Mononuclear cell (primary cell): Measurements from ENCODE around the gene ADAMTS20. TPM values are rescaled to one million over a fixed set of nuclear protein-coding genes. Genes with fewer than 3 reads are reported as not detected.

ENCODE experiments used
- H3K27me3 ChIP-seq: 2 replicates; pipeline ENCODE4 v1.6.0; 2011; ENCODE audit warnings: low read length, control low read depth; ENCODE audit not compliant: insufficient read depth
- H3K4me1 ChIP-seq: 2 replicates; pipeline ENCODE4 v1.5.1; 2011; ENCODE audit warnings: mild to moderate bottlenecking, low read length, control low read depth; ENCODE audit not compliant: insufficient read depth
- H3K4me3 ChIP-seq: 2 replicates; pipeline ENCODE4 v1.5.1; 2011; ENCODE audit warnings: mild to moderate bottlenecking, low read length, moderate library complexity
- H3K9me3 ChIP-seq: 2 replicates; pipeline ENCODE4 v1.5.1; 2011; ENCODE audit warnings: low read depth, mild to moderate bottlenecking, control low read depth, low read length
- total RNA-seq: library from RNA; depleted of rRNA; stranded (reverse); fragments of >200 nt; gene quantifications from one replicate; pipeline ENCODE4 v1.2.3, GENCODE V29; 2012

Gene ADAMTS20
- total RNA-seq, 1 donor, result not detected

- H3K9me3 ChIP-seq, result no peaks in the 10 kb centered on the region
- no peaks in the 10 kb centered on the region for H3K27me3 ChIP-seq
- H3K4me3 ChIP-seq, result no peak overlapping the region
- no peaks in the 10 kb centered on the region for H3K4me1 ChIP-seq
These were observed 226.2 kb downstream of the ADAMTS20 start for GRCh38 chr12:43325786-43326185.

GRCh38 chr12:43320281-43320680 is 231.7 kb downstream of the ADAMTS20 start:
- no peaks in the 10 kb centered on the region for H3K27me3 ChIP-seq
- no peaks in the 10 kb centered on the region for H3K4me1 ChIP-seq
- no peaks in the 10 kb centered on the region for H3K9me3 ChIP-seq
- no peak overlapping the region for H3K4me3 ChIP-seq

DNA sequence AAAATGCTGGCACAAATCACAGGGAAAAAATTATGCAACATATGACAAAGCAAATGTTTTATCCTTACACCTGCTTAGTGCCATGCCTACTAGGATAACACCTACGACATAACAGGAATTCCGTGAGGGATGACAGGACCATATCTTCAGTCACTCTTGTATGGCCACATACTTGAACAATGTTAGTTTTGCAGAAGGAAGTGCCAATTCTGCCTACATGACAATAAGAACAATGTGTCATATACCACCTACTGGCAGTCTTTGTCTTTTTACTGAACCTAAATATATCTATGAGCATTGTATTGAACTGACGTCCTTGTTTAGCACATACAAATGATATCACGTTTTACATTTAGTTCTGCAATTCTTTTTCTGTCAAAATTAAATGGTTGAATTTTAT is 234.0 kb downstream of the ADAMTS20 start:
- no peak overlapping the region for H3K4me3 ChIP-seq
- no peaks in the 10 kb centered on the region for H3K9me3 ChIP-seq
- no peaks in the 10 kb centered on the region for H3K27me3 ChIP-seq
- no peaks in the 10 kb centered on the region for H3K4me1 ChIP-seq

DNA sequence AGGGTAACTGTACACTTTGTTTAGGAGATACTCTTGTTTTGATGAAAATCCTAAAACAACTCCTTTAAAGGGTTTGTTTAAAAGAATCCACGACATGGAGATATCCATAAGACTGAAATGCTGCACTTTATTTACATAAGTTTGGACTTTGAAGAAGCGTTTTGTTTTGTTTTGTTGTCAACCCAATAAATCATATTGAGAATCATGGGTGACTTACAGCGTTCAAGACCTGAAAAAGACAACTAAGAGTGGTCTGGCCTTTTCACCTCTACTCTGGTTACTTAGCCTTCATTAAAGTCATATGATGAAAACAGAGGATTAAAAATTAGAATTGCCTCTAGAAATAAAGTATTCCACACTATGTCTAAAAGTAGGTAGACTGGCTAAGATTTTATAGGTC is 234.8 kb downstream of the ADAMTS20 start:
- no peaks in the 10 kb centered on the region for H3K9me3 ChIP-seq
- no peaks in the 10 kb centered on the region for H3K27me3 ChIP-seq
- H3K4me1 ChIP-seq, result no peaks in the 10 kb centered on the region
- no peak overlapping the region for H3K4me3 ChIP-seq

- Histone ChIP-seq H3K4me1 (no peaks in the 10 kb centered on the region), H3K27me3 (no peaks in the 10 kb centered on the region), H3K9me3 (no peaks in the 10 kb centered on the region), H3K4me3 (no peak overlapping the region)
These were observed 235.5 kb downstream of the ADAMTS20 start for GRCh38 chr12:43316520-43316919.

GRCh38 chr12:43315961-43316360 is 236.0 kb downstream of the ADAMTS20 start:
- H3K9me3 ChIP-seq, result no peaks in the 10 kb centered on the region

GRCh38 chr12:43312991-43313505 is 239.0 kb downstream of the ADAMTS20 start:
- Histone ChIP-seq H3K4me3 (no peak overlapping the region), H3K4me1 (no peaks in the 10 kb centered on the region), H3K9me3 (no peaks in the 10 kb centered on the region), H3K27me3 (no peaks in the 10 kb centered on the region)

More at GRCh38 chr12:43315961-43316360, 236.0 kb downstream of the ADAMTS20 start:
- H3K4me3 ChIP-seq, result no peak overlapping the region
- no peaks in the 10 kb centered on the region for H3K4me1 ChIP-seq
- H3K27me3 ChIP-seq, result no peaks in the 10 kb centered on the region

DNA sequence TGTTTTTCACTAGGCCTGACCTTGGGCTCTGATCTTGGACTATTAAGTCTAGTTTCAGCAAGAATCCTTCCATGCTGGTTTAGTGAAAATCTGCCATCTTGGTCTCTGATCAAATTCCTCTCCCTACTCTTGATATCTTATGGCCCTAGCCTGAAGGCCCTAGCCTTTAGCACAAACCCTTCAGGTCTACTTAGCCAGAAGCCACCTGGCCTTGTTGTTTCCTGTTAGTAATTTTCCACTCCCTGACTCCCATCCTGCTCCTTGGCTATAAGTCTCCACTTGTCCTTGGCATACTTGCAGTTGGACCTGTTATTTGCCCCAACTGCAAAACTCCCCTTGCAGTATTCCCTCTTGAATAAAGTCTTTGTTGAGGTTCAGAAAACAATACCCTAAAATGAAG is 241.4 kb downstream of the ADAMTS20 start:
- no peak overlapping the region for H3K4me3 ChIP-seq
- H3K27me3 ChIP-seq, result no peaks in the 10 kb centered on the region
- no peaks in the 10 kb centered on the region for H3K9me3 ChIP-seq
- no peaks in the 10 kb centered on the region for H3K4me1 ChIP-seq

GRCh38 chr12:43309959-43310358 is 242.0 kb downstream of the ADAMTS20 start:
- no peaks in the 10 kb centered on the region for H3K4me1 ChIP-seq
- no peak overlapping the region for H3K4me3 ChIP-seq
- no peaks in the 10 kb centered on the region for H3K9me3 ChIP-seq
- H3K27me3 ChIP-seq, result no peaks in the 10 kb centered on the region

DNA sequence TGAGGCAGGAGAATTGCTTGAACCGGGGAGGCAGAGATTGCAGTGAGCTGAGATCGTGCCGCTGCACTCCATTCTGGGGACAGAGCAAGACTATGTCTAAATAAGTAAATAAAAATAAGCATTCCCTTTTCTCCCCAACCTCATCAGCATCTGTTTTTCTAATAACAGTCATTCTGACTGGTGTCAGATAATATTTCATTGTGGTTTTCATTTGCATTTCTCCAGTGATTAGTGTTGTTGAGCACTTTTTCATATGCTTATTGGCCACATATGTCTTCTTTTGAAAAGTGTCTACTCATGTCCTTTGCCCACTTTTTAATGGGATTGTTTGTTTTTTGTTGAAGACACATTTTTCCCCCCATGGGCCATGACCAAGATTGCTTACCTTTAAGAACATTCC is 243.2 kb downstream of the ADAMTS20 start:
- Histone ChIP-seq H3K27me3 (no peaks in the 10 kb centered on the region), H3K9me3 (no peaks in the 10 kb centered on the region), H3K4me3 (no peak overlapping the region), H3K4me1 (no peaks in the 10 kb centered on the region)

- Histone ChIP-seq H3K4me1 (no peaks in the 10 kb centered on the region), H3K27me3 (no peaks in the 10 kb centered on the region), H3K4me3 (no peak overlapping the region), H3K9me3 (no peaks in the 10 kb centered on the region)
These were observed 244.9 kb downstream of the ADAMTS20 start for GRCh38 chr12:43307126-43307525.

- H3K27me3 ChIP-seq, result no peaks in the 10 kb centered on the region
- no peaks in the 10 kb centered on the region for H3K4me1 ChIP-seq
- H3K4me3 ChIP-seq, result no peak overlapping the region
- H3K9me3 ChIP-seq, result no peaks in the 10 kb centered on the region
These were observed 245.9 kb downstream of the ADAMTS20 start for GRCh38 chr12:43306066-43306465.

- Histone ChIP-seq H3K9me3 (no peaks in the 10 kb centered on the region), H3K27me3 (no peaks in the 10 kb centered on the region), H3K4me1 (no peaks in the 10 kb centered on the region), H3K4me3 (no peak overlapping the region)
These were observed 246.9 kb downstream of the ADAMTS20 start for GRCh38 chr12:43305065-43305464.

Other genes starting within 250 kb of the ADAMTS20 start
- 16.4 TPM for gene PUS7L, start 206.6 kb upstream of the ADAMTS20 start, total RNA-seq
- gene IRAK4, start 206.7 kb upstream of the ADAMTS20 start, total RNA-seq, result 49.8 TPM